Measurements from ENCODE around the gene MFSD6.

DNA sequence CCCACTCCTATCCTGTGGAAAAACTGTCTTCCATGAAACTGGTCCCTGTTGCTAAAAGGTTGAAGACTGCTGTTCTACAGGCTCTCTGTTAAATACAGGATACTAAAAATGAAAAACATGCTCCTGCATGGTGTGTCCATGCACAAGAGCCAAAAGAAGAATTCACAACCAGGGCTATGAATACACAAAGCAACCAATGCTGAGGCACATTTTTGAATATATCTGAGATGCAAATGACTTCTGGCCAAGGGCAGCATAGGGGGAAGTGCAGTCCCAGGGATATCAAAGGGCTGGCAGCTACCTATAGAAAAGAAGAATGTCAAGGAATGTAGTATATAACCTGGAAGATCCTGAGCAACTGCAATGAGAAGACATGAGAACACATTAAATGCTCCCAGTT lies 119.8 kb downstream of the MFSD6 start:
- TF ChIP-seq, protein P1, sequence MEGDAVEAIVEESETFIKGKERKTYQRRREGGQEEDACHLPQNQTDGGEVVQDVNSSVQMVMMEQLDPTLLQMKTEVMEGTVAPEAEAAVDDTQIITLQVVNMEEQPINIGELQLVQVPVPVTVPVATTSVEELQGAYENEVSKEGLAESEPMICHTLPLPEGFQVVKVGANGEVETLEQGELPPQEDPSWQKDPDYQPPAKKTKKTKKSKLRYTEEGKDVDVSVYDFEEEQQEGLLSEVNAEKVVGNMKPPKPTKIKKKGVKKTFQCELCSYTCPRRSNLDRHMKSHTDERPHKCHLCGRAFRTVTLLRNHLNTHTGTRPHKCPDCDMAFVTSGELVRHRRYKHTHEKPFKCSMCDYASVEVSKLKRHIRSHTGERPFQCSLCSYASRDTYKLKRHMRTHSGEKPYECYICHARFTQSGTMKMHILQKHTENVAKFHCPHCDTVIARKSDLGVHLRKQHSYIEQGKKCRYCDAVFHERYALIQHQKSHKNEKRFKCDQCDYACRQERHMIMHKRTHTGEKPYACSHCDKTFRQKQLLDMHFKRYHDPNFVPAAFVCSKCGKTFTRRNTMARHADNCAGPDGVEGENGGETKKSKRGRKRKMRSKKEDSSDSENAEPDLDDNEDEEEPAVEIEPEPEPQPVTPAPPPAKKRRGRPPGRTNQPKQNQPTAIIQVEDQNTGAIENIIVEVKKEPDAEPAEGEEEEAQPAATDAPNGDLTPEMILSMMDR (IDR thresholded peaks at IDR 0.05), result no peak
- TF ChIP-seq EZH2 (IDR thresholded peaks at IDR 0.05), result no peak
